Adipocyte (in vitro differentiated cells): ENCODE results near the gene TIMM22.
"Not testable (repeated sequence)": the region's sequence is repeated elsewhere in the genome, so short reads cannot be mapped to it uniquely, and the experiment has no call there.

Experiments used
- DNase-seq: peaks from one replicate; pipeline ENCODE4 v3.0.0-alpha.2; 2015; ENCODE audit warnings: low read depth
- H3K27me3 ChIP-seq: replicated peaks from 2 replicates; pipeline ENCODE4 v1.7.0; 2013; ENCODE audit warnings: mild to moderate bottlenecking, low read length, moderate library complexity; ENCODE audit not compliant: control insufficient read depth, insufficient read depth
- H3K36me3 ChIP-seq: 2 replicates; pipeline ENCODE4 v1.7.0; 2013; ENCODE audit warnings: low read length, mild to moderate bottlenecking, moderate library complexity; ENCODE audit not compliant: control insufficient read depth, insufficient read depth, severe bottlenecking
- H3K4me1 ChIP-seq: 2 replicates; pipeline ENCODE4 v1.7.0; 2013; ENCODE audit warnings: mild to moderate bottlenecking, low read length, moderate library complexity; ENCODE audit not compliant: control insufficient read depth, insufficient read depth
- H3K4me3 ChIP-seq: 2 replicates; pipeline ENCODE4 v1.7.0; 2013; ENCODE audit warnings: mild to moderate bottlenecking, low read length, moderate library complexity
- H3K9ac ChIP-seq: 2 replicates; pipeline ENCODE4 v1.7.0; 2013; ENCODE audit warnings: mild to moderate bottlenecking, low read length, moderate library complexity
- H3K9me3 ChIP-seq: 2 replicates; pipeline ENCODE4 v1.7.0; 2013; ENCODE audit warnings: mild to moderate bottlenecking, low read length, moderate library complexity; ENCODE audit not compliant: control insufficient read depth

TIMM22 gene

DNA sequence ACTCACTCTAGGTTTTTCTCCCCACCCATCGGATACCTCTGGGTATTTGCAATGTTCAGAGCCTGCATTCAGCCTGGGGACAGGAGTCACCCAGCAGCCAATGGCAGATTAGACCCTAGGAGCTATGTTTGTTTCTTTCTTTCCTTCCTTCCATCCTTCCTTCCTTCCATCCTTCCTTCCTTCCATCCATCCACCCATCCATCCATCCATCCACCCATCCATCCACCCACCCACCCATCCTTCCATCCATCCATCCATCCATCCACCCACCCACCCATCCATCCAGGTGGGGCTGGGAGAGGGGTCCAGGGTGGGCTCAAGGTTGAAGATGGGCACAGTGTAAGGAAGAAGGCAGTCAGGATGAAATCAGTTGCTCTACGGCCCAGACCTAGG lies 39.9 kb downstream of the TIMM22 start:
- Histone ChIP-seq H3K4me1 (peaks cover 11% of the 10 kb centered on the region), H3K36me3 (peaks cover 2% of the 10 kb centered on the region), H3K9ac (no peak overlapping the region), H3K4me3 (no peak overlapping the region), H3K27me3 (no peaks in the 10 kb centered on the region), H3K9me3 (no peaks in the 10 kb centered on the region)
- DNase-seq, result no peak

DNA sequence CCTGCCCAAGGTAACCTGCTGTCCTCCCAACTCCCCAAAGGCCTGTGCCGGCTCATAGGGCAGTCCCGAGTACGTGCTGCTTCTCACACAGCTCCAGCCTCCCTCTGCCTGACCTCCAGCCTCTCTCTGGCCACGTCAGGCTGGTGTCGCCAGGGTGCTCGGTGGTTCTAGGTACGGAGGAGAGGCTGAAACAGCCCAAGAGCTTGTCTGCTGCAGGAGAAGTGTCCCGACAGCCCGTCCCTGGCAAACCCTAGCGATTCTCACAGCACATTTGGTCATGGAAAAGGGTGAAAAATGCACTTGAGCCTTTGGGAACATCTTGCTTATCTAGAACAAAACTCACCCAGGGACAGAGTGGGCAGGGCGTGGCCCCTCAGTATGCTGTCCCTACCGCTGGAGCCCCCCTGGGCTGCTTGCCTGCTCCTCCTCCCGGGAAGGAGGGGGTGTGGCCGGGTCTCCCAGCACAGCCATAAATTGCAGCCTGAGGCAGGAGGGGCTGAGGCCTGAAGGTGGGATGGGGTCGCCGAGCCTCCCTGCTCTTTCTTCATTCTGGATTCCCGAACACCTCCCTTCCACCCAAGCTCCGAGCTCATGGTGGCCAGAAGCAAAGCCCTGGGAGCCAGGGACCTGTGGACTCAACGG lies 40.4 kb downstream of the TIMM22 start:
- H3K9ac ChIP-seq, result no peak overlapping the region
- peaks cover 11% of the 10 kb centered on the region for H3K4me1 ChIP-seq
- no peaks in the 10 kb centered on the region for H3K9me3 ChIP-seq
- H3K36me3 ChIP-seq, result peaks cover 8% of the 10 kb centered on the region
- H3K4me3 ChIP-seq, result no peak overlapping the region
- no peaks in the 10 kb centered on the region for H3K27me3 ChIP-seq
- DNase-seq, result no peak

DNA sequence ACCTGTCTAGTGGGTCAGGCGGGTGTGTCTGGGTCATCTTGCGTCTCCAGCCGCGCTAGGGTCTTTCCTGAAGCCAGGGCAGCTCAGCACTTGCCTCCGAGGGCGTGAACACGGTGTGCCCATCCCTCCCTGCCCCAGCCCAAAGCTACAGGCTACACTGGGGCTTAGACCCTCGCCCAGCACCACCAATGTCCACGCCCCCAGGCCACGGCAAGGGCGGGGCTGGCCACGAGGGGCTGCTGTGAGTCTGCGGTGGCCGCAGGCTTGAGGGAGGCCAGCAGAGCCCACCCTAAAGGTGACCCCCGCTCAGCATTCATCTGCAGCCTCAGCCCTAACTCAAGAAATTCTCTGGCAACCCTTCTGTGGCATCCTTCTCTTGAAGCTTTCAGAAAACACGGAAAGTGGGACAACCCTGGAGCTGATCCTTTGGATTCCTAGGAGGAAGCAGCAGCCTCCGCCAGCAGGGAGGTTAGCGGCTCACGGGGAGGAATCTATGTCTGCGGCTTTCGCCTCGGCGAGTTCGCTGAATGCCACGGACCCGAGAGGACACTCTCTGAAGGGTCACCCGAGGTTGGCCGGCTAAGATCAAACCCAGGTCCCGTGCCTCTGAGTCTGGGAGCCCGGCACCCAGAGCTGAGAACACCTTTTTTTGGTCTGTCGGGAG lies 41.7 kb downstream of the TIMM22 start:
- Histone ChIP-seq H3K27me3 (no peaks in the 10 kb centered on the region), H3K9ac (no peak overlapping the region), H3K4me3 (no peak overlapping the region), H3K36me3 (peaks cover 12% of the 10 kb centered on the region), H3K9me3 (no peaks in the 10 kb centered on the region), H3K4me1 (peaks cover 14% of the 10 kb centered on the region)
- DNase-seq, result no peak

DNA sequence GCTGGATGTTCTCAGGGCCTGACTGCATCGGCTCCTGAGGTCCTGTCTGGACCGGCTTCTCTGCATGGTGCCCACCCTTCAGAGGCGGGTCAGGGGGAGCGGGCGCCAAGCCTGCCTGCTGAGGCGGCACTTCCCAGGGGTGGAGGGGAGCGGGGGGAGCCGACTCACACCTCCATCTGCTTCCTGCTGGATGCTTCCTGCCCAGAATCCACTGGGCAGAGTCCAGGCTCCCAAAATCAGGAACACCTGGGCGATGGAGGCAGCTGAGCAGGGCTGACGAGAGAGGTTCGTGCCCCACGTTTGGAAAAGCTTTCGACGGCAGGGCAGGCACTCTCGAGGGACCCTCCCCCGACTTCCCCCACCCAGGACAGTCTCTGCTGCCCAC lies 42.2 kb downstream of the TIMM22 start:
- no peaks in the 10 kb centered on the region for H3K9me3 ChIP-seq
- no peaks in the 10 kb centered on the region for H3K27me3 ChIP-seq
- peaks cover 16% of the 10 kb centered on the region for H3K4me1 ChIP-seq
- peaks cover 12% of the 10 kb centered on the region for H3K36me3 ChIP-seq
- no peak for DNase-seq
- no peak overlapping the region for H3K4me3 ChIP-seq
- H3K9ac ChIP-seq, result peak overlapping the region; percentile 34

DNA sequence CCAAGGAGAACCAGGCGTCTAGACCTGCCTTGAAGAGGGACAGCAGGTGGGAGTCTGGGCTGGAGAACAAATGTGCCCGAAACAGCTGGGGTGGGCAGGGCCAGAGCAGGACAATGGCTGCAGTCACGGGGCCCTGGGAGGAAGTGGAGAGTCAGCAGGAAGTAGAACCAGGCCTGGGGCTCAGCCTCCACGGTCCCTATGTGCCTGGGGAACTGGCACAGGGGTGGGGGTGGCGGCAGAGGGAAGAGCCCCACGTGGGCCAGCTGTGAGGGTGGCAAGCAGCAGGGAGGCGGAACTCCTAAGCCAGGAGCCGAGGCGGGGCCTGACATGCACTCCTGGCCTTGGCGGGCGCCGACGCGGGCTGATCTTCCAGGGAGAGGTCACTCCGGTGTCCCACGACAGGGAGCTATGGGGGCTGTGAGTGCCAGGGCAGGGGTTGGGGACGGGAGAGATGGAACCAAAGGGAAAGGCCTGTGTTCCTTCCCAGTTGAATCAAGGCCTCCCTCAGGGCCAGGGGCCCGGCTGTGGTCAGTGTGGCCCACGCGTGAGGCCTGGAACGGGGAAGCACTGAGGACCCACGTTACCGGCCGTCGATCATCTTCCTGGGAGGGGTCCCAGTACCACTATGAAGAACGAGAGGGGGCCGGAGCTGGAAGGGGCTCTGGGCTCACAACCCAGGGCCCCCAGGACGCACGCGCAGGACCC lies 42.7 kb downstream of the TIMM22 start:
- H3K9me3 ChIP-seq, result no peaks in the 10 kb centered on the region
- peaks cover 12% of the 10 kb centered on the region for H3K36me3 ChIP-seq
- H3K4me1 ChIP-seq, result peaks cover 16% of the 10 kb centered on the region
- no peaks in the 10 kb centered on the region for H3K27me3 ChIP-seq
- no peak overlapping the region for H3K4me3 ChIP-seq
- H3K9ac ChIP-seq, result peak overlapping the region; percentile 64
- no peak for DNase-seq

DNA sequence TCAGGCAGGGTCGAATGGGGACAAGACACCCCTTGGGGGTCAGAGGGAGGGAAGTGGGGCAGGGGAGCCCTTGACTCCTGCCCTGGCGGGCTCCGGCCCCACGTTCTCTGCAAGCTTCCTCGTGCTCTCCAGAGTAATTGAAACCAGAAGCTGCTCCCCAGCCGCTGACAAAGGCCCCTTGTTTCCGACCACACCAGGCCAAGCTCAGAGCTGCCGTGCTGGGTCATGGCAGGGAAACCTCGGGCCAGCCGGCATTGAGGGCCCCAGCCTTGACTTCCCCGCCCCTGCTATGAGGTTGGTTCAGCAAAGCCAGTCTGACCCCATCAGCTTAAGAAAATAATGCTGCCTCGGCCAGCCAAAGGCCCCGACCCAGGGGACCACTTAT lies 43.3 kb downstream of the TIMM22 start:
- H3K36me3 ChIP-seq, result peaks cover 12% of the 10 kb centered on the region
- H3K9me3 ChIP-seq, result no peaks in the 10 kb centered on the region
- no peaks in the 10 kb centered on the region for H3K27me3 ChIP-seq
- H3K4me3 ChIP-seq, result no peak overlapping the region
- DNase-seq, result no peak
- peaks cover 16% of the 10 kb centered on the region for H3K4me1 ChIP-seq
- H3K9ac ChIP-seq, result peak overlapping the region; percentile 64

DNA sequence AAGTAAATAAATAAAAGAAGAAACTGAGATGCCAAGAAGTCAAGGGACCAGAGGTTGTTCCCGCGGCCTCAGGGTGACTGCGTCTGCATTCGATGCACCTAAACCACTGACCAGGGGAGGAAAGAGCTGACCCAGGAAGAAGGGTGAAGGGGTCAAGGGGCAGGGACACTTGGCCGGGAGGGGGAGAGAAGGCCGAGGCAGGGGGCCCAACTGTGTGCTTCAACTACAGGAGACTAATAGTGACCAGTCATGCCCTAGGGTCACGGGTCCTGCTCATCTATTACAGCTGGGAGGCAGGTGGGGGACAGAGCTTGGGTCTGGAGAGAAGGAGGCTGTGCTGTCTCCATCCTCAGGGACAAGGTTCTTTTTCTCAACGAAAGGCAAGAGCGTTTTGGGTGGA lies 44.8 kb downstream of the TIMM22 start:
- H3K36me3 ChIP-seq, result peaks cover 12% of the 10 kb centered on the region
- H3K9ac ChIP-seq, result no peak overlapping the region
- H3K27me3 ChIP-seq, result no peaks in the 10 kb centered on the region
- no peak for DNase-seq
- peaks cover 16% of the 10 kb centered on the region for H3K4me1 ChIP-seq
- H3K9me3 ChIP-seq, result no peaks in the 10 kb centered on the region
- no peak overlapping the region for H3K4me3 ChIP-seq

DNA sequence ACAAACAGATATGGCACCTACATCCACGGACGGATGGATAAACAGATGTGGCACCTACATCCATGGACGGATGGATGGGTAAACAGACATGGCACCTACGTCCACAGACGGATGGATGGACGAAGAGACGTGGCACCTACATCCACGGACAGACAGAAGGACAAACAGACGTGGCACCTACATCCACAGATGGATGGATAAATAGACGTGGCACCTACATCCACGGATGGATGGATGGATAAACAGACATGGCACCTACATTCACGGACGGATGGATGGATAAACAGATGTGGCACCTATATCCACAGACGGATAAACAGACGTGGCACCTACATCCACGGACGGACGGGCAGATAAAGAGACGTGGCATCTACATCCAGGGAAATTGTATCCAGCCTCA lies 45.6 kb downstream of the TIMM22 start:
- Histone ChIP-seq H3K4me1 (peaks cover 16% of the 10 kb centered on the region), H3K36me3 (peaks cover 12% of the 10 kb centered on the region), H3K27me3 (no peaks in the 10 kb centered on the region), H3K9me3 (no peaks in the 10 kb centered on the region), H3K9ac (no peak overlapping the region), H3K4me3 (no peak overlapping the region)
- DNase-seq, result no peak

DNA sequence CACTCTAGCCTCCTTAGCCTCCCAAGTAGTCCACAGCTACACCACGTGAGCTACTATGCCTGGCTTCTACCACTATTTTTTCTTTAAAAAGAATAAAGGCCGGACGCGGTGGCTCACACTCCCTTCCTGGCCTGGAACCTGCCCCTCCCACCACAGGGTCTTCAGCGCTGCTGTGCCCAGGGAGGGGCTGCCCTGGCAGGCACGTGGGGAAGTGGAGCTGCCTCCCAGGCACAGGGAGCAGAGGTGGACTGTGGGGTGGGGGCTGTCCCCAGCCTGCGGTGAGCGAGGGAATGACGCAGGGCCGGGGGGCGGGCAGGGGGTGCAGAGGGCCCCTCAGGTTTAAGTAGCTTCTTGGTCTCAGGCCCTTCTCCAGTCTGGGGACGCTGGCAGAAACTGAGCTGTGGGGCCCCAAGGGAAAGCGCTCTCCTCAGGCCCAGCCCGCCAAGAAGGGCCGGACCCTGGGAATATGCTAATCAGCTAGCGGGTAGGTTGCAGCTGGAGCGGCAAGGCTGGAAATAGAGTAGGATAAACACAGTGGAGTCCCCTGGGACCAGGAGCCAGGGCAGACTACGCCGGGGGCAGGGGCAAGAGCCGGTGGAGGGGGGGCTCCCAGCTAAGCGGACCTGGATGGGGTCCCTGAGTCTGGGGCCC lies 46.8 kb downstream of the TIMM22 start:
- H3K36me3 ChIP-seq, result peaks cover 13% of the 10 kb centered on the region
- H3K27me3 ChIP-seq, result no peaks in the 10 kb centered on the region
- H3K9ac ChIP-seq, result no peak overlapping the region
- DNase-seq, result no peak
- H3K9me3 ChIP-seq, result no peaks in the 10 kb centered on the region
- H3K4me3 ChIP-seq, result no peak overlapping the region
- H3K4me1 ChIP-seq, result peaks cover 16% of the 10 kb centered on the region

DNA sequence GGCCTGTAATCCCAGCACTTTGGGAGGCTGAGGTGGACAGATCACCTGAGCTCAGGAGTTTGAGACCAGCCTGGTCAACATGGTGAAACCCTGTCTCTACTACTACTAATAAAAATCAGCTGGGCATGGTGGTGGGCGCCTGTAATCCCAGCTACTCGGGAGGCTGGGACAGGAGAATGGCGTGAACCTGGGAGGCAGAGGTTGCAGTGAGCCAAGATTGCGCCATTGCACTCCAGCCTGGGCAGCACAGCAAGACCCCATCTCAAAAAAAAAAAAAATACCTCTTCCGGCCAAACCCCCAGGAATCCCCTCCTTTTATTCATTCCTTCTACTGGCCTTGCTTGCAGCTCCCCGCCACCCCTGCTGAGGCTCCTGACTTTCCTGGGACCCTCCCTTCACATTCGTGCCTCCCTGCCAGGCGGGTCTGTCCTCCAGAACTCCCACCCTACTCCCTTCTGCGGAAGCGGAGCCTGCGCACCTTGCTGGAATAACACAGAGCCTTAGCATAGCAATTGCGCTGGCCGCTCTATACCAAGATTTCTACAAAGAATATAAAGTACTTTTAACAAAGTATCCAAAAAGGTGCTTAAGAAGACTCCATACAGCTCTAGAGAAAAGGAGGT lies 47.6 kb downstream of the TIMM22 start:
- Histone ChIP-seq H3K4me1 (peaks cover 16% of the 10 kb centered on the region), H3K36me3 (peaks cover 18% of the 10 kb centered on the region)

DNA sequence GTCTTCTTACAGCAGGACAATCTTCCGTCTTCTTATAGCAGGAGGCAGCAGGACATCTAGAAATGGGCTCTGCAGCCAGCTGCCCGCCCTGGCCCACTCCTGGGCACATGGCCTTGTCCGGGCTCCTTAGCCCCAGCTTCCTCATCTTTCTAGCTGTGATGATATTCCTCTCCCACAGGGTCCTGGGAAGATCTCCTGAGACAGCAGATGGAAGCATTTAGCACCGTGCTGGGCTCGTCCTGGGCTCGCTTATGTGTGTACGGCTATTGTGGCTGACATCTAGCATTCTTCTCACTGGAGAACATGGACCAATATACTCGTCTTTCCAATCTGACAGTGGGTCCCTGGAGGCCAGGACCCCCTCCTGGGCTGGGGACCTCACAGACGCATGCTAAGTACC lies 48.5 kb downstream of the TIMM22 start:
- no peaks in the 10 kb centered on the region for H3K9me3 ChIP-seq
- H3K4me3 ChIP-seq, result no peak overlapping the region
- no peak overlapping the region for H3K9ac ChIP-seq
- H3K4me1 ChIP-seq, result peaks cover 7% of the 10 kb centered on the region
- peaks cover 24% of the 10 kb centered on the region for H3K36me3 ChIP-seq
- no peak for DNase-seq
- no peaks in the 10 kb centered on the region for H3K27me3 ChIP-seq

More for the DNA sequence above, 47.6 kb downstream of the TIMM22 start:
- not testable (repeated sequence) for H3K9ac ChIP-seq, H3K9me3 ChIP-seq, H3K4me3 ChIP-seq, H3K27me3 ChIP-seq, DNase-seq
